Stimulated activated CD4-positive, alpha-beta T cell treated with anti-CD3 and anti-CD28 coated beads, Interleukin-4, amount 100 ng/mL, for 1 hour (primary cell): Measurements from ENCODE around the gene KDM2B.

Source experiments
- DNase-seq: peaks from one replicate; pipeline ENCODE4 v3.0.0-alpha.2; 2020

Gene KDM2B

GRCh38 chr12:121560392-121561008 is 20.3 kb downstream of the KDM2B start:
- DNase-seq = no peak

GRCh38 chr12:121558956-121559355 is 21.9 kb downstream of the KDM2B start:
- no peak for DNase-seq

DNA sequence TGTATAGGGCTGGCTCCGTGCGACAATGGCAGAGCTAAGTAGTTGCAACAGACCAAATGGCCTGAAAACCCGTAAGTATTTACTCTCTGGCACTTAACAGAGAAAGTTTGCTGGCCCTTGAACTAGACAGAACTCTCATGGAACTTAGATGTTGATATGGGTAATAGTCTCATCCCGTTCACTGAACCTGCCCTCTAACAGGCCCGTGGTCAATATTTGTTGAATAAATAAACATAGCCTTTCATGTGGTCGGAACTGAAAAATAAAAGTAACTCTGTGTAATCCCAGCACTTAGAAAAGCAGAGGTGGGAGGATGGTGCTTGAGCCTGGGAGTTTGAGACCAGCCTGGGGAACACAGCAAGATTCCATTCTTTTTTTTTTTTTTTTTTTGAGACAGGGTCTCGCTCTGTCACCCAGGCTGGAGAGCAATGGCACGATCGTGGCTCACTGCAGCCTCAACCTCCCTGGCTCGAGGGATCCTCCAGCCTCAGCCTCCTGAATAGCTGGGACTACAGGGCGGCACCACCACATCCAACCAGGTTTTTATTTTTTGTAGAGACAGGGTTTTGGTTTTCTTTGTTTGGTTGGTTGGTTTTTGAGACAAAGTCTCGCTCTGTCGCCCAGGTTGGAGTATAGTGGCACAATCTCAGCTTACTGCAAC is 29.7 kb downstream of the KDM2B start:
- DNase-seq = no peak

GRCh38 chr12:121549075-121549474 is 31.7 kb downstream of the KDM2B start:
- no peak for DNase-seq

DNA sequence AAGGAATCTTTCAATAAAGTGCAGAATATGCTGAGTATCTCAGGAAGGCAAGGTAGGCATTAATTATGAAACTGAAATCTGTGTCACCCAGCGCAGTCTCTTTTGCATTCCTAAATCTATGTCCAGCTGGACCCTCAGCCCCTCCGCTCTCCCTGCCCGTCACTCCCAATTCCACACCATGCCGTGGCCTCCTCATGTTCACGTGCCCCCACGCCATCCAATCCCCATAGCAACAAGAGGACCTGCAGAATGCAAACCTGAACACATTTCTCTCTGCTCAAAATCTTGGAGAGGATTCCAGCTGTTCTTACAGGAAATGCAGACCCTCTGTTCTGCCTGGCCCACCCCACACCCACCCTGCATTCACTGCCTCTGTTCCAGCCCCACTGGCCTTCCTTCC is 35.3 kb downstream of the KDM2B start:
- no peak for DNase-seq

- no peak for DNase-seq
Measured at GRCh38 chr12:121543786-121544185, 37.0 kb downstream of the KDM2B start.

DNA sequence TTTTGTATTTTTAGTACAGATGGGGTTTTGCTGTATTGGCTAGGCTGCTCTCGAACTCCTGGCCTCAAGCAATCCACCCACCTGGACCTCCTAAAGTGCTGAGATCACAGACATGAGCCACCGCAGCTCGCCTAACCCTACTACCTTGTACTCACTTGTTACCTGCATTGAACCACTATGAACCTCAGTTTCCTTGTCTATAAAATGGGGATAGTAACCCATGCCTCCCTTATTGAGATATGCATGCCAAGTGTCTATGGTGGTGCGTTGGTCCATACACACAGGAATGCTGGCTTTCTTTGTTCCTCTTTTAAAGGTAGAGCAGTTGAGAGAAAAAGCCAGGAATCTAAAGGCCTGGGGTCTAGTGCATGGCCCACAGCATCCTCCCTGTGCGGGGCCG is 40.9 kb downstream of the KDM2B start:
- no peak for DNase-seq

DNA sequence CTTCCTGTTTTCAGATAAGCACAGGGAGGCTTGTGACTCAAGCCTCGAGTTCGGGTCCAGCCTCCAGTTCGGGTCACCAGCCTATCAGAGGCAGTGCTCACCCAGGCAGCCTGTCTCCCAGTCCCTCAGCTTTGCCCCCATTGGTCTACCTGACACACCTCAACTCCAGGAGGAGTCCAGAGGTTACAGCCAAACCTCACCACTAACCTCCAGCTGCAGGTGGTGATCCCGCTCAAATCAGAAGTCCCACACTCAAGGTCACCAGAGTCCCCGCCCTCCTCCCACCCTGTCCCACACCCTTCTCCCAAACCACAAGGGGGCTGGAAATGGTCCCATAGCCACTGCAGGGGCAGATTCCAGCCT is 42.1 kb downstream of the KDM2B start:
- no peak for DNase-seq

- peak; percentile 25 for DNase-seq
Measured at GRCh38 chr12:121537814-121538698, 42.8 kb downstream of the KDM2B start.

DNA sequence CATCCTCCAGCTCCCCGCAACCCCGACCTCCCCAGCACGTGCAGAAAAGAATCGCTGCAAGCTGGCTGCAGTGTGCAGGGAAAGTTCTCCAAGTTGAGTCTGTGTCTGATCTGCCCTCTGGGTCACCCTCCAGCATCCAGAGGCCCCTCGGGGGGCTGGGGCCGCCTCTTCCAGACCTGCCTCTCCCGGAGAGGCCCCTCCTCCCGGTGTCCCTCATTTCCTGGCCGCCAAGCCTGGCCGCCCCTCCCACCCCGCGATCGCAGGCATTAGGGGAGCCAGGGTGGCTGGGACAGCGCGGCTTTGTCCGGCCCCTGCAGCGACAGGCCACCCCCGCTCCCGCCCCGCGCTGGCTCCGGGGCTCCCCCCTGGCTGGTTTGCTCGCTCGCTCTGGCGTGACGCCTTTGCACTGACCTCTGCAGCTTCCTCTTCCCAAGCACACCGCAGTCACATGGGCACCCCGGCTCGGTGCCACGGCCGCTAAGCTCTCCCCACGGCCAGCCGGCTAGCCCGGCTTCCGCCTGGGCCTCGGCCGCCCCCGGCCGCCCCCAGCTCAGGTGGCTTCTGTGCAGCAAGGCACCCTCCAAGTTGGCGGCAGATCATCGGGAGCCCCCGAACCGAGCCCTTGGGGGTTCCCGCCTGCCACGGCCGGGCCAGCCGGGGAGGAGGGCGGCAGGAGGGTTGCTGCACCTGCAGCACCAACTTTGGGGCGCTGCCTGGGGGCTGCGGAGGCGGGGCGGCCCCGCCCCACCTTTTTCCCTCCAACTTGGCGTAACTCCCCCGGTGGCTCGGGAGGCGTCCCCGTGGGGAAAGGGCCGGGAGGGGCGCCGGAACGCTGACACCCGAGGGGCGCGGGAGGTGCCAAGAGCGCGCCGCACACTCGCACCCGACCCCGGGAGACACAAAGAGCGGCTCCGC is 43.7 kb downstream of the KDM2B start:
- DNase-seq = peak; percentile 42

- peak; percentile 59 for DNase-seq
Measured at GRCh38 chr12:121536054-121536898, 44.5 kb downstream of the KDM2B start.

GRCh38 chr12:121535150-121536053 is 45.4 kb downstream of the KDM2B start:
- DNase-seq = no peak

GRCh38 chr12:121534495-121535148 is 46.2 kb downstream of the KDM2B start:
- DNase-seq = peak; percentile 62

GRCh38 chr12:121533394-121534090 is 47.3 kb downstream of the KDM2B start:
- no peak for DNase-seq

GRCh38 chr12:121532503-121533393 is 48.1 kb downstream of the KDM2B start:
- DNase-seq = no peak

DNA sequence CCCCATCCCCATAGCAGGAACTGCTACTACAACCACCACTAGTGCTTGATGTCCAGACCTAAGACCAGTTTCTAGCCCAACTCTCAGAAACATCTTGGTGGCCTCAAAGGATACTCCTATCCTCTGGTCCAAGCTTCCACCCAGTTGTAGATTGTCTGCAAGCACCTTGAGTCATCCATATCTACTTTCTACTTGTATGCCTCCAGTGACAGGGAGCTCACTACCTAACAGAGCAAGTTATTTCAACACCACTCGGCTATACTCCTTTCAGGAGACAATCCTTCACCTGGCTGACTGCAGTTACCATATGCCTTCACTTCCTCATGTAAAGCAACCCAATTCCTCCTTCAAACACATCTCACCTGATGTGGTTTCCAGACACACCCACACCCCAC is 49.5 kb downstream of the KDM2B start:
- DNase-seq = no peak

DNA sequence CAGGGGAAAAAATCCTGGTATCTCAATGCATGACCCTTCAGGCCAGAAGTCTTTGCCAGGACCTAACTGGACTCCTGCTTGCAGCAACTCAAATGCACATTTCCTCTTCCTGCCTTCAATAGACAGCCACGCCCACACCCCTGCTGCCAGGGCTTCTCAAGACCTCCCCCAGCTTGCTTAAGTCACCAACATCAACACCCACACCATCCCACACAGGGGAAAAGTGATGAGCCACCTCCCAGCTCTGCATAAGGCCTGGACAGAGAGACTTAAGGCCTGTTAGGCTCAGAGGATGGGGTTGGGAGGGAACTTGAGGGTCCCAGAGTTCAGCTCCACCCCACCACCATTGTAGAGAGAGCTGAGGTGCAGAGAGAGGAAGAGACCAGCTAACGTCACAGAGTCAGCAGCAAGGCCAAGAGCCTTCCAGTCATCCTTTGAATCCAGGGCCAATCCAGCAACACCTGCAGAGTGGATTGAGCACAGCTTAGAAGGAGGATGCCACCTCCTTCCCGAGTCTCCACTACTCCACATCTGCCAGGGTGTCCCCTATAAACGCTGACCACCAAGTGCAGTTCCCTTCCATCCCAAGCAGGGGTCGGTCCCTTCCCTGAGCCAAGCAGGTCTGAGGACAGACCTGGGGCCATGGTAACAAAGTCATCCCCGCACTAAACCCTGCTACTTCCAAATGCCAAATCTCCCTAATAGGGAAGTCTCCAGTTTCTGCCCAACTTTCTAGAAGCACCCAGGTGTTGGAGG is 50.0 kb downstream of the KDM2B start:
- peak; percentile 68 for DNase-seq

DNA sequence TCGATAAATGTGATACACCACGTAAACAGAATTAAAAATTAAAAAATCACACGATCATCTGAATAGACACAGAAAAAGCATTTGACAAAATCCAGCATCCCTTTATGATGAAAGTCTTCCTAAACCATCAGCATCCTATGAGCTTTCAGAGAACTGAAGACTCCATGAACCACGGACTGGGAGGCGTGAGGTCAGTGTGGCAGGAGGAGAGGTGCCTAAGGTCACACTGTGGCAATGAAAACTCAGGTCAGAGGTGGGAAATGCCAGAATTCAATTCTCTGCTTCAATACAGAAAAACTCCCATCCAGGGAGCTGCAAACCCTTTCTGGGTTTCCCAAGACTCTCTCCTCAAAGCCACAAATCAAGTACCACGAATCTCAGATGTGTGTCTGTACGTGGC is 51.6 kb downstream of the KDM2B start:
- DNase-seq = no peak
